PC-3 (cell line): ENCODE data around the gene LIMK1. TPM values are rescaled to one million over a fixed set of nuclear protein-coding genes. Genes with fewer than 3 reads are reported as not detected.

ENCODE experiments used
- ATAC-seq: fragments of 200-7000 bp; cut with Tn5 transposase; 2 replicates; pipeline ENCODE4 v1.9.1; 2020; ENCODE audit warnings: mild to moderate bottlenecking, moderate library complexity
- BruUV-seq: library from RNA; stranded (reverse); fragments of 400-500 nt; replicated peaks from 2 replicates; lab custom pipeline; 2021; lab: Mats Ljungman, UMichigan
- CTCF ChIA-PET: fragments of 300-600 bp; sonication (Branson Sonifier 250); formaldehyde crosslinking; loops from one replicate; lab custom pipeline; 2022; ENCODE audit warnings: antibody characterized with exemption; lab: Charles Lee
- POLR2A ChIA-PET: fragments of 300-600 bp; sonication (Branson Sonifier 250); formaldehyde crosslinking; loops from one replicate; lab custom pipeline; 2022; ENCODE audit warnings: antibody characterized with exemption; ENCODE audit not compliant: unreplicated experiment; lab: Charles Lee
- DNase-seq: peaks from one replicate; pipeline ENCODE4 v3.0.0-alpha.2; 2015
- H2AFZ ChIP-seq: fragments of 300-600 bp; sonication (generic); 2 replicates; pipeline ENCODE4 v1.6.0; 2016; ENCODE audit warnings: antibody characterized with exemption, low read length
- H3F3A ChIP-seq: fragments of 300-600 bp; sonication (generic); one replicate; pipeline ENCODE4 v1.6.0; 2017; ENCODE audit warnings: antibody characterized with exemption, low read length, control low read depth, mild to moderate bottlenecking; ENCODE audit not compliant: unreplicated experiment
- H3K27ac ChIP-seq: fragments of 300-600 bp; sonication (generic); 2 replicates; pipeline ENCODE4 v1.5.1; 2016; ENCODE audit warnings: mild to moderate bottlenecking, low read length
- H3K27me3 ChIP-seq: fragments of 300-600 bp; sonication (generic); 2 replicates; pipeline ENCODE4 v1.6.1; 2016; ENCODE audit warnings: low read length, mixed read lengths
- H3K36me3 ChIP-seq: fragments of 300-600 bp; sonication (generic); 2 replicates; pipeline ENCODE4 v1.6.1; 2016; ENCODE audit warnings: low read depth, mixed run types, low read length, mixed read lengths
- H3K4me1 ChIP-seq: fragments of 300-600 bp; sonication (generic); 2 replicates; pipeline ENCODE4 v1.5.1; 2016; ENCODE audit warnings: low read length; ENCODE audit not compliant: insufficient read depth
- H3K4me2 ChIP-seq: fragments of 300-600 bp; sonication (generic); 2 replicates; pipeline ENCODE4 v1.6.0; 2016; ENCODE audit warnings: low read length
- H3K4me3 ChIP-seq: fragments of 300-600 bp; sonication (generic); 2 replicates; pipeline ENCODE4 v1.5.1; 2016; ENCODE audit warnings: mild to moderate bottlenecking, low read length, mixed read lengths
- H3K79me2 ChIP-seq: fragments of 300-600 bp; sonication (generic); 2 replicates; pipeline ENCODE4 v1.6.1; 2017; ENCODE audit warnings: low read length, mixed read lengths
- H3K9ac ChIP-seq: fragments of 300-600 bp; sonication (generic); 2 replicates; pipeline ENCODE4 v1.6.0; 2016; ENCODE audit warnings: mild to moderate bottlenecking, low read length
- H3K9me2 ChIP-seq: fragments of 300-600 bp; sonication (generic); replicated peaks from 2 replicates; pipeline ENCODE4 v1.6.1; 2016; ENCODE audit warnings: mixed run types, low read length, mixed read lengths
- H3K9me3 ChIP-seq: fragments of 300-600 bp; sonication (generic); 2 replicates; pipeline ENCODE4 v1.6.1; 2016; ENCODE audit warnings: low read length, mixed read lengths
- H4K20me1 ChIP-seq: fragments of 300-600 bp; sonication (generic); 2 replicates; pipeline ENCODE4 v1.6.1; 2016; ENCODE audit warnings: low read length, mixed read lengths
- EZH2 ChIP-seq: fragments of 300-600 bp; sonication (generic); IDR thresholded peaks from one replicate; pipeline ENCODE4 v1.6.1; 2017; ENCODE audit warnings: antibody characterized with exemption, mild to moderate bottlenecking, low read length; ENCODE audit not compliant: unreplicated experiment
- EZH2phosphoT487 ChIP-seq: fragments of 300-600 bp; sonication (generic); IDR thresholded peaks from 2 replicates; pipeline ENCODE4 v1.6.1; 2018; ENCODE audit warnings: mild to moderate bottlenecking, antibody characterized with exemption, low read length, borderline replicate concordance
- intact Hi-C: fragments of 100-400 bp; cut with micrococcal nuclease; formaldehyde crosslinking; loops from 2 replicates; pipeline ENCODE4 v1.9.0; 2023
- total RNA-seq: library from RNA; depleted of rRNA; stranded (reverse); fragments of >200 nt; gene quantifications from 2 replicates; pipeline ENCODE4 v1.2.3, GENCODE V29; 2014
- TF ChIP-seq, protein P1 (sequence below): fragments of 300-600 bp; sonication (generic); conservative IDR thresholded peaks from 2 replicates; pipeline ENCODE4 v1.5.1; 2017; ENCODE audit warnings: antibody characterized with exemption, low read depth, mild to moderate bottlenecking, low read length

LIMK1 gene
- total RNA-seq, 1 experiment from 2014 or later, result 40.3 TPM

DNA sequence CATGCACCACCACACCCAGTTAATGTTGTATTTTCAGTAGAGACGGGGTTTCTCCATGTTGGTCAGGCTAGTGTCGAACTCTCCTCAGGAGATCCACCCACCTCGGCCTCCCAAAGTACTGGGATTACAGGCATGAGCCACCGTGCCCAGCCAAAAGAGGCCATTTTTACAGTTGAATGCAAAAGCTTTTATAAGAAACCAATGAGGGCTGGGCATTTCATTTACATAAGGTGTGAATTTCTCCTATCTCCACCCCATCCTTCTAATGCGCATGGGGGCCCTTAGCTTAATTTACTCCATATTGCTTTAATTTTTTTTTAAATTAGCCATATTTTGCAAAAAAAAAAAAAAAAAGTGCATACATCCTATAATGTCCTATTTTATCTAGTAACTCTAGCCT lies 65.5 kb downstream of the LIMK1 start:
- DNase-seq (no peak), ATAC-seq (no peak)
- H4K20me1 ChIP-seq, result no peaks in the 10 kb centered on the region
- peaks cover 5% of the 10 kb centered on the region; the same call in 1 of the 2 replicates for H3K4me1 ChIP-seq
- H3K9me3 ChIP-seq, result no peaks in the 10 kb centered on the region
- no peak overlapping the region for H3K4me3 ChIP-seq
- no peaks in the 10 kb centered on the region for H3F3A ChIP-seq
- no peaks in the 10 kb centered on the region for H3K79me2 ChIP-seq
- H3K27ac ChIP-seq, result no peak overlapping the region
- no TSS peak for BruUV-seq
- no peak overlapping the region for H3K9ac ChIP-seq
- ChIA-PET CTCF (no interaction called here), POLR2A (no interaction called here)
- H2AFZ ChIP-seq, result no peak overlapping the region
- intact Hi-C loops, result no loop called here
- H3K27me3 ChIP-seq, result no peaks in the 10 kb centered on the region
- no peaks in the 10 kb centered on the region for H3K9me2 ChIP-seq
- no peaks in the 10 kb centered on the region for H3K36me3 ChIP-seq
- H3K4me2 ChIP-seq, result no peak overlapping the region
- TF ChIP-seq, protein P1, sequence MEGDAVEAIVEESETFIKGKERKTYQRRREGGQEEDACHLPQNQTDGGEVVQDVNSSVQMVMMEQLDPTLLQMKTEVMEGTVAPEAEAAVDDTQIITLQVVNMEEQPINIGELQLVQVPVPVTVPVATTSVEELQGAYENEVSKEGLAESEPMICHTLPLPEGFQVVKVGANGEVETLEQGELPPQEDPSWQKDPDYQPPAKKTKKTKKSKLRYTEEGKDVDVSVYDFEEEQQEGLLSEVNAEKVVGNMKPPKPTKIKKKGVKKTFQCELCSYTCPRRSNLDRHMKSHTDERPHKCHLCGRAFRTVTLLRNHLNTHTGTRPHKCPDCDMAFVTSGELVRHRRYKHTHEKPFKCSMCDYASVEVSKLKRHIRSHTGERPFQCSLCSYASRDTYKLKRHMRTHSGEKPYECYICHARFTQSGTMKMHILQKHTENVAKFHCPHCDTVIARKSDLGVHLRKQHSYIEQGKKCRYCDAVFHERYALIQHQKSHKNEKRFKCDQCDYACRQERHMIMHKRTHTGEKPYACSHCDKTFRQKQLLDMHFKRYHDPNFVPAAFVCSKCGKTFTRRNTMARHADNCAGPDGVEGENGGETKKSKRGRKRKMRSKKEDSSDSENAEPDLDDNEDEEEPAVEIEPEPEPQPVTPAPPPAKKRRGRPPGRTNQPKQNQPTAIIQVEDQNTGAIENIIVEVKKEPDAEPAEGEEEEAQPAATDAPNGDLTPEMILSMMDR, result no peak
- no peak for TF ChIP-seq EZH2phosphoT487
- TF ChIP-seq EZH2, result no peak

DNA sequence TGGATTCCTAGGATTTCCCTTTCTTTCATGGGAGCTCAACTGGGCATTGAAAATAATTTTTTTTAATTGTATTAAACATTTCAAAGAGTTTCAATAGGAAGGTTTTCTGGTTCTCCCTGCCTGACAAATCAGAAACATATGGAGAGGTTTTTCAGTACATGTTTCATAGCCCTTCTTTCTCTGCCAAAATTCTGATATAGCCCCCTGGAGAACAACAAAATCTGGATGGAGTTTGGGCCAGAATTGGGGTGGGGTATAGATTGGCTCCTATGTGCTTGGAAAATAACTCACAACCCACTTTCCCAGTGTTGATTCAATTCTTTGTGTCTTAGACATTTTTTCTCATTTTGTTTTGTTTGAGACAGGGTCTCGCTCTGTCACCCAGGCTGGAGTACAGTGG lies 66.0 kb downstream of the LIMK1 start:
- Histone ChIP-seq H3K36me3 (no peaks in the 10 kb centered on the region), H3K79me2 (no peaks in the 10 kb centered on the region), H3K4me3 (no peak overlapping the region), H2AFZ (no peak overlapping the region), H3K9me3 (no peaks in the 10 kb centered on the region), H4K20me1 (no peaks in the 10 kb centered on the region), H3K9me2 (no peaks in the 10 kb centered on the region), H3K4me2 (no peak overlapping the region), H3K9ac (no peak overlapping the region), H3F3A (no peaks in the 10 kb centered on the region), H3K4me1 (peaks cover 5% of the 10 kb centered on the region; the same call in 1 of the 2 replicates), H3K27ac (no peak overlapping the region), H3K27me3 (no peaks in the 10 kb centered on the region)
- CTCF ChIA-PET, result no interaction called here
- TF ChIP-seq EZH2phosphoT487, result no peak
- TF ChIP-seq EZH2, result no peak
- TF ChIP-seq, protein P1, result no peak
- POLR2A ChIA-PET, result no interaction called here
- BruUV-seq, result no TSS peak
- intact Hi-C loops, result no loop called here
- DNase-seq (no peak), ATAC-seq (no peak)

DNA sequence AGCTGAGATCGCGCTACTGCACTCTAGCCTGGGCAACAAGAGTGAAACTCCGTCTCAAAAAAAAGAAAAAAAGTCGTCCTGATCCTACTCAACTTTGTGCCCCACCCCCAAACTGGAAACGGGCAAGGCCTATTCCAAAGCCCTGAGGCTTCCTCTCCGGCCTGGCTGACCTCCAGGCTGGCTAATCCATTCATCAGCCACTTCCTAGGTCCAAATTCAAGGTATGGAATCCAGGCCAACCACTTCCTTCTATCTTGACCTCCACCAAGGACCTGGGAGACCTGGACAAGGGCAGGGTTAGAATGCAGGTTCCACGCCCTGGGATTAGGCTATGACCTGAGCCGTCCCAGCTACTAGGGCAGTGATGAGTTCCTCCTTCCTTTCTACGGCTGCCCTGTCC lies 70.1 kb downstream of the LIMK1 start:
- Histone ChIP-seq H3F3A (no peaks in the 10 kb centered on the region), H4K20me1 (no peaks in the 10 kb centered on the region), H3K79me2 (no peaks in the 10 kb centered on the region), H2AFZ (peak overlapping the region; percentile 53; the same call in 1 of the 2 replicates), H3K27me3 (no peaks in the 10 kb centered on the region), H3K4me2 (no peak overlapping the region), H3K9ac (no peak overlapping the region), H3K9me3 (no peaks in the 10 kb centered on the region), H3K9me2 (no peaks in the 10 kb centered on the region), H3K27ac (no peak overlapping the region), H3K4me1 (peaks cover 5% of the 10 kb centered on the region; the same call in 1 of the 2 replicates), H3K36me3 (no peaks in the 10 kb centered on the region), H3K4me3 (no peak overlapping the region)
- BruUV-seq, result no TSS peak
- CTCF ChIA-PET, result no interaction called here
- TF ChIP-seq EZH2phosphoT487 (no peak), EZH2 (no peak)
- TF ChIP-seq, protein P1, result no peak
- ATAC-seq (peak; percentile 40), DNase-seq (peak; percentile 56)
- POLR2A ChIA-PET, result no interaction called here
- intact Hi-C loops, result no loop called here
